Measurements from ENCODE around the gene CBX7. TPM values are rescaled to one million over a fixed set of nuclear protein-coding genes. Genes with fewer than 3 reads are reported as not detected.
A peak's percentile ranks its signal among the peaks of the same experiment; 100 is the strongest.

The CBX7 gene
- total and polyA plus RNA-seq, 2 of the 4 experiments (the other 2 are of a cell fraction) = 0.90 to 3.6 TPM

DNA sequence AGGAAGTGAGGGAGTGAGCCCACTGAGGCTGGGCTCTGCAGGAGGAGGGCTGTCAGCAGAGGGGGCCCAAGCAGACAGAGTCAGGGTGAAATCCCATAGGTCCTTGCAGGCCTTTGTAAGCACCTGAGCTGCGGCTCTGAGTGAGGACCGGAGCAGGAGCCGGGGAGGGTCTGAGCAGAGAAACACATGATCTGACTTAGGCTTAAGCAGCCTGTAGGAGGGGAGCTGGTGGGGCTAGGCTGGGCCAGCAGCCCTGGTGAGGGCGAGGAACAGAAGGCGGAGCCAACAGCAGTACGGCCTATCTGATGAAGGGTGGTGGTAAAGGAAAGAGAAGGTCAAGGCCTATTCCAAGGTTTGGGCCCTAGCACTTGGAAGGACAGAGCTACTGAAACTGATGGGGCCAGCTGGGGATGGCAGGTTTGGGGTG, 26.9 kb upstream of the CBX7 start:
- in situ Hi-C loops (cut with MboI; ENCODE audit: low sequenced_read_pairs) = no loop called here

More for the DNA sequence above, 26.9 kb upstream of the CBX7 start:
- Histone ChIP-seq H3K27me3 (ENCODE audit: control insufficient read depth, insufficient read depth, low read length) (no peaks in the 10 kb centered on the region), H3K18ac (ENCODE audit: low read depth, low read length) (no peak overlapping the region), H4K91ac (ENCODE audit: insufficient read depth, low read depth, low read length) (peak overlapping the region; percentile 46), H3K9me3 (ENCODE audit: control insufficient read depth, insufficient read depth, low read length) (0 out of 2 replicates have a peak, but pooled peaks cover 3% of the 10 kb centered on the region), H3K4me3 (ENCODE audit: insufficient read depth, low read depth, low read length) (no peak overlapping the region), H3K14ac (replicated peaks; ENCODE audit: low read depth, low read length) (no peak overlapping the region), H4K5ac (ENCODE audit: low read depth, low read length) (no peak overlapping the region), H4K20me1 (ENCODE audit: insufficient read depth, low read length) (no peaks in the 10 kb centered on the region), H3K4me1 (ENCODE audit: control insufficient read depth, insufficient read depth, low read length) (peaks cover 21% of the 10 kb centered on the region), H3K23ac (ENCODE audit: low read depth, low read length) (no peak overlapping the region), H3K4me2 (ENCODE audit: low read depth, low read length) (no peak overlapping the region), H3K36me3 (ENCODE audit: control insufficient read depth, insufficient read depth, low read length) (no peaks in the 10 kb centered on the region), H3K56ac (ENCODE audit: extremely low read depth, insufficient read depth, low read length) (no peak overlapping the region), H2BK120ac (ENCODE audit: low read depth, low read length) (peak overlapping the region; percentile 100), H3K79me1 (ENCODE audit: low read depth in 1 of 2, low read length in 2 of 2) (0 out of 4 replicates have a peak, but pooled peaks cover 0 to 3% of the 10 kb centered on the region in 2 experiments), H2AFZ (replicated peaks; ENCODE audit: low read length, poor library complexity) (peak overlapping the region; percentile 35), H3K9ac (ENCODE audit: low read depth, low read length) (no peak overlapping the region), H2BK20ac (ENCODE audit: low read depth, low read length) (peak overlapping the region; percentile 49), H3K4ac (ENCODE audit: low read depth, low read length) (peak overlapping the region; percentile 64; the same call in 1 of the 2 replicates), H2BK15ac (ENCODE audit: low read depth, low read length) (peak overlapping the region; percentile 42; the same call in 1 of the 3 replicates), H4K8ac (ENCODE audit: low read depth in 2 of 2, low read length in 2 of 2) (peak overlapping the region in 1 of 2 experiments; percentile 52; a peak in 1 of 4 replicates), H2BK5ac (ENCODE audit: low read depth, low read length, poor library complexity, severe bottlenecking) (no peak overlapping the region), H3K27ac (ENCODE audit: insufficient read depth, low read length) (no peak overlapping the region), H3K9me1 (ENCODE audit: insufficient read depth, low read length) (peaks cover 22% of the 10 kb centered on the region), H2AK9ac (replicated peaks; ENCODE audit: low read depth, low read length, poor library complexity) (no peak overlapping the region), H2AK5ac (ENCODE audit: low read depth, low read length) (peak overlapping the region; percentile 73)
- intact Hi-C loops (cut with micrococcal nuclease) (loop anchor here (10.0 kb wide), 1 partner anchor 315 kb away; no protein-coding TSS in a partner anchor), dilution Hi-C loops (cut with HindIII; ENCODE audit: low sequenced_read_pairs, unreplicated experiment) (no loop called here)
- WGBS, 2 experiments (ENCODE audit: extremely low coverage in 2 of 2, insufficient read length in 1 of 2) = 81% methylated on average over 4 of the region's 6 CpGs; no CpG with 5 or more reads in 1 of the 2 experiments
- TF ChIP-seq MAFK (IDR thresholded peaks at IDR 0.05; ENCODE audit: low read depth, low read length) (no peak), FOS (IDR thresholded peaks at IDR 0.05; ENCODE audit: low read depth, low read length) (no peak), SMC3 (IDR thresholded peaks at IDR 0.05; ENCODE audit: low read depth, low read length) (no peak), RFX5 (IDR thresholded peaks at IDR 0.05; ENCODE audit: low read depth, low read length) (no peak), RCOR1 (IDR thresholded peaks at IDR 0.05; ENCODE audit: insufficient replicate concordance, low read length) (no peak), NFE2L2 (IDR thresholded peaks at IDR 0.05; ENCODE audit: low read depth, low read length) (no peak), CEBPB (IDR thresholded peaks at IDR 0.05; ENCODE audit: low read depth, low read length) (no peak), POLR2A (IDR thresholded peaks at IDR 0.05; ENCODE audit: low read depth, low read length) (no peak), RAD21 (IDR thresholded peaks at IDR 0.05; ENCODE audit: low read length) (no peak), BHLHE40 (IDR thresholded peaks at IDR 0.05; ENCODE audit: low read depth, low read length) (no peak), CHD1 (IDR thresholded peaks at IDR 0.05; ENCODE audit: low read depth, low read length) (no peak), MXI1 (IDR thresholded peaks at IDR 0.05; ENCODE audit: borderline replicate concordance, low read depth, low read length) (no peak), MAZ (IDR thresholded peaks at IDR 0.05; ENCODE audit: borderline replicate concordance, low read depth, low read length) (no peak)
- TF ChIP-seq, protein P1, sequence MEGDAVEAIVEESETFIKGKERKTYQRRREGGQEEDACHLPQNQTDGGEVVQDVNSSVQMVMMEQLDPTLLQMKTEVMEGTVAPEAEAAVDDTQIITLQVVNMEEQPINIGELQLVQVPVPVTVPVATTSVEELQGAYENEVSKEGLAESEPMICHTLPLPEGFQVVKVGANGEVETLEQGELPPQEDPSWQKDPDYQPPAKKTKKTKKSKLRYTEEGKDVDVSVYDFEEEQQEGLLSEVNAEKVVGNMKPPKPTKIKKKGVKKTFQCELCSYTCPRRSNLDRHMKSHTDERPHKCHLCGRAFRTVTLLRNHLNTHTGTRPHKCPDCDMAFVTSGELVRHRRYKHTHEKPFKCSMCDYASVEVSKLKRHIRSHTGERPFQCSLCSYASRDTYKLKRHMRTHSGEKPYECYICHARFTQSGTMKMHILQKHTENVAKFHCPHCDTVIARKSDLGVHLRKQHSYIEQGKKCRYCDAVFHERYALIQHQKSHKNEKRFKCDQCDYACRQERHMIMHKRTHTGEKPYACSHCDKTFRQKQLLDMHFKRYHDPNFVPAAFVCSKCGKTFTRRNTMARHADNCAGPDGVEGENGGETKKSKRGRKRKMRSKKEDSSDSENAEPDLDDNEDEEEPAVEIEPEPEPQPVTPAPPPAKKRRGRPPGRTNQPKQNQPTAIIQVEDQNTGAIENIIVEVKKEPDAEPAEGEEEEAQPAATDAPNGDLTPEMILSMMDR (conservative IDR thresholded peaks at IDR 0.05; ENCODE audit: low read depth, low read length) = no peak
- TF ChIP-seq, protein P2, sequence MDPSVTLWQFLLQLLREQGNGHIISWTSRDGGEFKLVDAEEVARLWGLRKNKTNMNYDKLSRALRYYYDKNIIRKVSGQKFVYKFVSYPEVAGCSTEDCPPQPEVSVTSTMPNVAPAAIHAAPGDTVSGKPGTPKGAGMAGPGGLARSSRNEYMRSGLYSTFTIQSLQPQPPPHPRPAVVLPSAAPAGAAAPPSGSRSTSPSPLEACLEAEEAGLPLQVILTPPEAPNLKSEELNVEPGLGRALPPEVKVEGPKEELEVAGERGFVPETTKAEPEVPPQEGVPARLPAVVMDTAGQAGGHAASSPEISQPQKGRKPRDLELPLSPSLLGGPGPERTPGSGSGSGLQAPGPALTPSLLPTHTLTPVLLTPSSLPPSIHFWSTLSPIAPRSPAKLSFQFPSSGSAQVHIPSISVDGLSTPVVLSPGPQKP (IDR thresholded peaks at IDR 0.05; ENCODE audit: borderline replicate concordance, low read depth, low read length) = no peak
- TF ChIP-seq, protein P3, sequence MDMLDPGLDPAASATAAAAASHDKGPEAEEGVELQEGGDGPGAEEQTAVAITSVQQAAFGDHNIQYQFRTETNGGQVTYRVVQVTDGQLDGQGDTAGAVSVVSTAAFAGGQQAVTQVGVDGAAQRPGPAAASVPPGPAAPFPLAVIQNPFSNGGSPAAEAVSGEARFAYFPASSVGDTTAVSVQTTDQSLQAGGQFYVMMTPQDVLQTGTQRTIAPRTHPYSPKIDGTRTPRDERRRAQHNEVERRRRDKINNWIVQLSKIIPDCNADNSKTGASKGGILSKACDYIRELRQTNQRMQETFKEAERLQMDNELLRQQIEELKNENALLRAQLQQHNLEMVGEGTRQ (IDR thresholded peaks at IDR 0.05; ENCODE audit: low read depth, low read length) = no peak
- no peak for DNase-seq
- CTCF ChIA-PET = no interaction called here
- no peak for ATAC-seq (ENCODE audit: low read depth)
- no TSS peak for BruUV-seq (replicated peaks)
- POLR2A ChIA-PET (ENCODE audit: unreplicated experiment) = no interaction called here

Data from IMR-90 (cell line).